MM.1S (cell line): ENCODE results near the gene SLC1A1.

Source experiments
- CTCF ChIP-seq: fragments of 300-600 bp; sonication (generic); IDR thresholded peaks from 2 replicates; pipeline ENCODE4 v1.5.1; 2016; ENCODE audit warnings: antibody characterized with exemption, low read length, mixed read lengths
- EZH2 ChIP-seq: fragments of 300-600 bp; sonication (generic); optimal IDR thresholded peaks from 2 replicates; pipeline ENCODE3; 2017; ENCODE audit warnings: low read depth, mild to moderate bottlenecking, antibody characterized with exemption, low read length, mixed read lengths
- EZH2phosphoT487 ChIP-seq: fragments of 300-600 bp; sonication (generic); IDR thresholded peaks from 2 replicates; pipeline ENCODE4 v1.6.1; 2018; ENCODE audit warnings: antibody characterized with exemption, low read length

GRCh38 chr9:4502444-4502843 lies 12.2 kb downstream of the SLC1A1 start:
- TF ChIP-seq EZH2phosphoT487 (no peak), CTCF (no peak), EZH2 (no peak)
